ENCODE data around the gene MAN2C1.
"Not testable (repeated sequence)": the region's sequence is repeated elsewhere in the genome, so short reads cannot be mapped to it uniquely, and the experiment has no call there.

Gene MAN2C1

GRCh38 chr15:75360856-75361255 is 7.6 kb downstream of the MAN2C1 start:
- DNase-seq, result no peak

DNA sequence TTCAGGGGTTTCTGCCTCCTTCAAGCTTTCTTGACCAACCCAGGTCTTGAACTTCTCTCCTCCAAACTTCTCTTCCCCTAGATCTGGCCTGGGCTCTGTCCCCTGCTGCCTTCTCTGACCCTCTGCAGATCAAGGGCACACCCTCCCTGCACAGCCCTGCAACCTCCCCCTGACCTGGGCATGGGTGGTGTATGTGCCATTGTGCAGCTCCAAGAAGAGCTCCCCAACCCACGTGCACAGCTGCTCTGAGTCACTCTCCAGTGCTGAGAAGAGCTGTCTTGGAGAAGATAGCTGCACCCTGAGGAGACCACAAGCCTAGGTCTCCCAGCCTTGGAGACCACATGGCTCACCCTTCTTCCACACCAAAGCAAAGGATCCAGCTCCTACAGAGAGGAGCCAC is 8.0 kb downstream of the MAN2C1 start:
- DNase-seq, result peak; percentile 42

DNA sequence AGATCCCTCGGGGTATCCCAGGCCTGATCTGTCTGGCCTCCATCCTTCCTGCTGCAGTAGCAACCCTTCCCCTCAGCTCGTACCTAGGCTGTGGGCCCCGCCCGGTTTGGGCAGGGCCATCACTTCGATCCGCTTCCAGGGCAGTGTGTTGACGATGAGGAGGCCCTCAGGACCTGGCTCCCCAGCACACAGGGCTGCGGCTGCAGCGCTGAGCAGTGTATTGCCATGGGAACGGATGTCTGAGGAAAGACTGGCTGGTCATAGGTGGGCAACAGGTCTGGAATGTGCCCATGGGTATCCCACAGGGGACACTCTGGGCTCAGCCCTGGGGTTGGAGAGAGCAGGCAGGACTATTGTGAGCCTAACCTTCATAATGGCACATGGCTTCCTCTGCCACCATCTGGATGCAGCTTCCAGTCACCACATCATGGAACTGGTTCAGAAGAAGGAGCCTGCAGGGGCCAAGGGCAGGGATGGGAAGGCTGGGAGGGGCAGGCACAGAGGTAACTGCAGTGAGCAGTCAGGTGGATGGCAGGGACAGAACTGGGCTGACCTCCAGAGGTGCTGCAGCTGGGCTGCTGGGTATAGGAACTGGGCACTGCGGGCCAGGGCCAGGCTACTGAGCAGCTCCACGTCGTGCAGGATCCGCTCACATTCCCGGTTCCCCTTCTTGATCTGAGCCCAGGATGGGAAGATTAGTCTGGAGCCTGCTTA is 8.7 kb downstream of the MAN2C1 start:
- no peak for DNase-seq

GRCh38 chr15:75358771-75359536 is 9.5 kb downstream of the MAN2C1 start:
- DNase-seq, result no peak

DNA sequence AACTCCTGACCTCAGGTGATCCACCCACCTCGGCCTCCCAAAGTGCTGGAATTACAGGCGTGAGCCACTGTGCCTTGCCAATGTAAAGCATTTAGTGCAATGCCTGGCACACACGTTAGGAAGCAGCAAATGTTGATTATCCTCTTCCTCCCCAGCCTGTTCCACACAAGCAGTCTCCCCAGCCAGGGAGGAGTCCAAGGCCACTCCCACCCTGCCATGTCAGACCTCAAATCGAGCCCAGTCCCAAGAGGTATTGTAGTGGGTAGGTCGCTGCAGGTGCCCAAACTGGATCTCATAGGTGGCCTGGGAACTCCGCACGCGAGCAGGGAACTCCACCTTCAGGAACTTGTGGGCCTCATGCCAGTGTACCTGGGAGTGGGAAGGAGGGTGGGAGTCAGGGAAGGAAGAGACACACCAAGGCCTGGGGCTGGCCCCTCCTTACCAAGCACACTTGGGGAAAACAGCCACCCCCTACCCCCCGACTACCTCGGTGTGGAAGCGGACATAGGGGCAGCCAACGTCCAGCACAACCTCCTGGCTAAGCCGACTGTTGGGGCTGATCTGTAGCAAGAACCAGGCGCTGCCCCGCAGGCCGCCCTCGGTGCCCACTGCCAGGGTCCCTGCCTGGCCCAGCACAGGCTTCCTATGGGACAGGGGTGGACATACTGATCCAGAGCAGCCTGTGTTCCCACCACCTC is 10.3 kb downstream of the MAN2C1 start:
- DNase-seq, result no peak

DNA sequence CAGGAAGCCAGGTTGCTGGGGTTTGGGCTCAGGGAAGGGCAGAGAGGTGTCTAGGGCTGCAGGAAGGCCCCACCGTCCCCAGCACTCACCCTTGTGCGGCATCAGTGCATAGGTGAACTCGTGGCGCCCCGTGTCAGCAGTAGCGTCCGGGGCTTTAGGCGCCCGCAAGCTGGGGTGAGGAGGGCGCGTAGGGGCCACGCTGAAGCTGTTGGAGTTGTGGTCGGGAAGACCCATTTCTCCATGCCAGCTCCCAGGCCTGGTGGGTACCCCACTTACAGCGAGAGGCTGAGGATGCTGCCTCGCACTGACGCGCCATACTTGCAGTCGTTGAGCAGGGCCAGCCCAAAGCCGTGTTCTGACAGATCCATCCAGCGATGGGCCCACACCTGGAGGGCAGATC is 11.9 kb downstream of the MAN2C1 start:
- no peak for DNase-seq

DNA sequence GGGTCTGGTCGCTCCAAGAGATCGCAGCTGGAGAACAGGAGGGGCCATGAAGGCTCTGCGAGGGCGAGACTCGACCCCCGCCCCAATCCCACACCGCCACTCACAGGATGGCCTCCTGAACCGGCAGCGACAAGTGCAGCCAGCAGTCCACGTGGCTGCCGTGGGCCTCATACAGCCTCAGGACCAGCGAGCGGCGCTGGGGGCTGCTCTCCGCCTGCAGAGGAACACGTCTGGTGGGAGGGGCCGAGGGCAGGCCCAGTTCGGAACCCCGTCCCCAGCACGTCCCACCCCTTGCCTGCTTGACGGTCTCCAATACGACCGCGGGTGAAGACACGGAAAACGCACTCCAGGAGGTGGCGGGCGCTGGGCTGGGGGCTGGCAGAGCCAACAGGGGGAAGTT is 12.4 kb downstream of the MAN2C1 start:
- DNase-seq, result no peak

DNA sequence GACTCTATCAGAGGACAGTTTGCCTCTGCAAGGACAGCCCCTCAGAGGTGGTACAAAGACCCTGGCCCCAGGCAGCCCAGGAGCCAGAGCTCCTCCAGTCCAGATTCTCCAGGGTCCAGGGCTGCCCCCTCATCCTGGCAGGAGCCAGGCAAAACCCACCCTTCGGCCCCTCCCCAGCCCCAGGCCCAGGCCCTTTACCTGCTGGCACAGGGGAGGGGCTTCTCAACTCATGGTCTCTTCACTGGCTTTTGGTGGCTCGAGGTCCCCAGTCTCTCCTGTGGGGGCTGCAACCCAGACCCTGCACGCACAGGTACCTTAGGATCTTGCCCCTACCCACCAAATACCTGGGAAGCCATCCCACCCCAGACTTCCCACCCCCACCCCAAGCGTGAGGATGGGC is 13.0 kb downstream of the MAN2C1 start:
- DNase-seq, result no peak

DNA sequence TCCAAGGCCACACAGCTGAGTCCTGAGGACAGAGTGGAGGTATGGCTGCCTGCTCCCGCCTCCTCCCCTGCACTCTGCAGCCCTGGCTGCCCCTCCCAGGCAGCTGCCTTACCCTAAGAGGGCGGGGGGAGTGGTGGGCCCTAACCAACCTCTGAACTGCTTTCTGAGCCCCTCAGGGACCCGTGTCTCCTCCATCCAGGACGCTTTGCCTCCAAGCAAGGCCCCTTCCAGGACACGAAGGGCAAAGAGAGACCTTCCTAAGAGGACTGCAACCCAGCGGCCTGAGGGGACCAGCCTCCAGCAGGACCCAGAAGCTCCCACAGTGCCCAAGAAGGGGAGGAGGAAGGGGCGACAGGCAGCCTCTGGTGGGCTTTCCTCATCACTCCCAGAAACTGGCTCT is 14.0 kb downstream of the MAN2C1 start:
- no peak for DNase-seq

DNA sequence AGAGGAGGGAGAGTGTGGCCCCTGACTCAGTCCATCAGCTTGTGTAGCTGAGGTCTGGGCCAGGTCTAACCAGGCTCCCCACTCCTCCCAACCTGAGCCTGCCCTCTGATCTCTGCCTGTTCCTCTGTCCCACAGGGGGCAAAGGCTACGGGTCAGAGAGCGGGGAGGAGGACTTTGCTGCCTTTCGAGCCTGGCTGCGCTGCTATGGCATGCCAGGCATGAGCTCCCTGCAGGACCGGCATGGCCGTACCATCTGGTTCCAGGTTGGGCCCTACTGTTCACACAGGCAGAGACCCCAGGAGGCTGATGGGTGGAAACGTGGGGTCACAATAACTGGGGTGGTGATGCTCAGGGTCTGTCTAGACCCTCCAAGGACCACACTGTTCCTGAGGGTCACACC is 14.8 kb downstream of the MAN2C1 start:
- DNase-seq, result no peak

- peak; percentile 4 for DNase-seq
Measured at GRCh38 chr15:75352186-75353080, 16.0 kb downstream of the MAN2C1 start.

- peak; percentile 29 for DNase-seq
Measured at GRCh38 chr15:75350601-75351361, 17.6 kb downstream of the MAN2C1 start.

DNA sequence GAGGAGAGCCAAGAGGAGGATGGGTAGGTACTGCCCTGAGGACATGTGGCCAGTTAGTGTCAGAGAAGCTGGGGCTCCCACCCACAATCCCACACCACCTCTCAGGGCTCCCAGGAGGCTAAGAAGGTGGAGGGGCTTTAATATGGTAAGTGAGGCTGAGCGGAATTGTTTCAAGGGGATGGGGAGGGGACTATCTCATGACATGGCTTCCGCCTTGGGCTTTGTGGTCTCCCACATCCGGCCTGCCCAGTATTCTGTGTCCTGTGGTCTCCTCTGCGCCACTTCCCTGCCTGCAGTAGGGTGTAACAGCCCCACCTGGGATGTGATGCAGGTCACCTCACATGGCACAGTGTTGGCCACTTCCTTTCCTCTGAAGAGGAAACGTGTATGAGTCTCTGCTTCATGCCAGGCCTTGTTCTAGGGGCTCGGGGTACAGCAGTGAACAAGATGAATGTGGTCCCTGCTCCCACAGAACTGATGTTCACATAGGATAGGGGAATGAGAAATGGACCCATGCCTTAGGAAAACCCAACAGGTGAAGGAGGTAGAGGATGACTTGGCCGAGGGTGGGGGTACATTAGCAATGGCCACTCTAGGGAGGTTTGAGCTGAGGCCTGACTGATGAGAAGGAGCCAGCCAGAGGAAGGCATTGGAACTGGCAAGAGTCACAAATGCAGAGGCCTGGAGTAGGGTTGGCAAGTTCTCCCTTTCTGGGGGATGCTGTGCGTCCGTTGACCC is 18.4 kb downstream of the MAN2C1 start:
- DNase-seq, result peak; percentile 90

DNA sequence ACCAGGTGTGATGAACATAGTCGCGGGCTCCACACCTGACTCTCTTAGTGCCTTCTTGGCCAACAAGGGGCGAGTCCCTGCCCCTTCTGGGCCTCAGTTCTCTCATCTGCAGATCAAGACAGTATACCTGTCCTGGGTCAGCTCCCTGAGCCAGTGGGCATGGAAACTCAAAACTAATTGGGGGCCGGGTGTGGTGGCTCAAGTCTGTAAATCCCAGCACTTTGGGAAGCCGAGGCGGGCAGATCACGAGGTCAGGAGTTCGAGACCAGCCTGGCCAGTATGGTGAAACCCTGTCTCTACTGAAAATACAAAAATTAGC is 19.1 kb downstream of the MAN2C1 start:
- not testable (repeated sequence) for DNase-seq

- DNase-seq, result no peak
Measured at GRCh38 chr15:75348562-75349350, 19.7 kb downstream of the MAN2C1 start.

GRCh38 chr15:75348034-75348561 is 20.3 kb downstream of the MAN2C1 start:
- no peak for DNase-seq

DNA sequence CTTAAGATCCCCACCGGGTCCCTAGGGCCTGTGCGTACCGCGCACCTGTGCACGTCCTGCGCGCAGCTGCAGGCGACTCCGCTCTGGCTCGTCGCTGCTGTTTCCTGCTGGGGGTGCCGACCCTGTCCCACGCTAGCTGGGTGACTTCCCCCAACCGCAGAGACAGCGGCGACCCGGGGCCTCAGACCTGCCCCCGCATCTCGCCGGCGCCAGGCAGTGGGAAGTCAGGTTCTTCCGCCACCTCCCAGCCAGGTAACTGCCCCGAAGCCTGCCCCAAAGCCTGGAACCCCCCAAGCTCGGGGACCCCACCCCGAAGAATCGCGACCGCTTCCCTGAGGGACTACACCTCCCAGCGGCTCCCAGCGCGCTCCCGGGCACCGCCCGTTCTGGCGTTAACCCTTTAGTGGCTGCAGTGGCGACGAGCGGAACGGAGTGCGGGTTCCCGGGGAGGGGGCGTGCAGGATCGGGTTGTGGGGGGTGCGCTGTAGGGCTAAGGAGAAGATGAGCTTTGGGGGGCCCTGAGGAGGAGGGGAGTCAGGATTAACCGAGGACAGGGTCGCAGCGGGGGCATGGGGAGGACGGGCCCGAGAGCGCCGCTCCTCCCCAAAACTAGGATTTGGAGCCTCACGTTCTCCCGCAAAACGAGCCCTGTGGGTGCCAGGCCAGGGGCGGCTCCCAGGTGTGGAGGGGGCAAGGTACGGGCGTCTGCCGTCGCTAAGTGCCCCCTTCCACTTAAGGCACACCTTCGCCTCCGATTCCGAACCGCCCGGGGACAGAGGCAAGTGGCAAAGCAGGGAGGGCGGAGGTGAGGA is 21.0 kb downstream of the MAN2C1 start:
- peak; percentile 26 for DNase-seq

GRCh38 chr15:75346796-75347221 is 21.6 kb downstream of the MAN2C1 start, which contains the start of gene NEIL1:
Gene NEIL1, plus strand, starts transcription at chr15:75347039. Its CDS starts 1,867 bp downstream, at chr15:75348906.
- DNase-seq, result no peak

DNA sequence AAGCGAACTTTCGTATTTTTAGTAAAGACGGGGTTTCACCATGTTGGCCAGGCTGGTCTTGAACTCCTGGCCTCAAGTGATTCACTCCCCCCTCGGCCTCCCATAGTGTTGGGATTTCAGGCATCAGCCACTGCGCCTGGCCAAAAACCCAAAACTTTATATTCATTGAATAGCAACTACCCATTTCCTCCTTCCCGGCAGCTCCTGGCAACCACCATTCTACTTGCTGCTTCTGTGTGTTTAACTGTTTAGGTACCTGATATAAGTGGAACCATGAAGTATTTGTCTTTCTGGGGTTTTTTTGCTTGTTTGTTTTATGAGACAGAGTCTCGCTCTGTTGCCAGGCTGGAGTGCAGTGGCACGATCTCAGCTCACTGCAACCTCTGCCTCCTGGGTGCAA is 24.5 kb downstream of the MAN2C1 start:
- DNase-seq, result peak; percentile 61

Data from MV-4-11 (cell line).